ENCODE data around the gene UBAC2.

GRCh38 chr13:99162567-99163361, 37.9 kb upstream of the UBAC2 start:
- no peak for TF ChIP-seq CEBPB (IDR thresholded peaks at IDR 0.05; ENCODE audit: low read depth, low read length)
- no peak for TF ChIP-seq POLR2A (IDR thresholded peaks at IDR 0.05; ENCODE audit: low read depth, low read length)
- TF ChIP-seq CTCF (conservative IDR thresholded peaks at IDR 0.05; ENCODE audit: low read depth, low read length): no peak
- no peak for TF ChIP-seq RFX5 (IDR thresholded peaks at IDR 0.05; ENCODE audit: low read depth, low read length)
- no peak for TF ChIP-seq USF2 (IDR thresholded peaks at IDR 0.05; ENCODE audit: low read depth, low read length)

Measured in IMR-90 (cell line).